HG03565 (cell line): ENCODE measurements around the gene NUP210.

Experiments used
- ATAC-seq: cut with Tn5 transposase; IDR thresholded peaks from one replicate; pipeline ENCODE4 v1.9.1; 2021; ENCODE audit warnings: mild to moderate bottlenecking, moderate library complexity; ENCODE audit not compliant: unreplicated experiment

NUP210 gene

DNA sequence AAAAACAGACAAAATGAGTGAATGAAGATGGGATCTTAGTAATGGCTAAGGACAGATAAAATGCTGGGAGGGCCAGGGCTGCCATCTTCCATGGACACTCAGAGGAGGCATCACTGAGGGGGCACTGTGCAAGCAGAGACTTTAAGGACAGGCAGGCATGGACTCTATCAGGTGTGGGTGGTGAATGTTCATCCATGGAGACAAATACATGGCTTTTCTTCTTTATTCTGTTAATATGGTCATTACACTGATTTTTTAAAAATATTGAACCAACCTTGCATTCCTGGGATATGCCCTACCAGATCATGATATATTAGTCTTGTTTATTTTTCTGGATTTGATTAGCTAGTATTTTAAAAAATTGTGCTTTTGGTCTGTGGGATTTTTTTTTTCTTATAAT is 12.2 kb downstream of the NUP210 start:
- no peak for ATAC-seq

GRCh38 chr3:13407475-13407874 is 12.6 kb downstream of the NUP210 start:
- ATAC-seq: no peak

DNA sequence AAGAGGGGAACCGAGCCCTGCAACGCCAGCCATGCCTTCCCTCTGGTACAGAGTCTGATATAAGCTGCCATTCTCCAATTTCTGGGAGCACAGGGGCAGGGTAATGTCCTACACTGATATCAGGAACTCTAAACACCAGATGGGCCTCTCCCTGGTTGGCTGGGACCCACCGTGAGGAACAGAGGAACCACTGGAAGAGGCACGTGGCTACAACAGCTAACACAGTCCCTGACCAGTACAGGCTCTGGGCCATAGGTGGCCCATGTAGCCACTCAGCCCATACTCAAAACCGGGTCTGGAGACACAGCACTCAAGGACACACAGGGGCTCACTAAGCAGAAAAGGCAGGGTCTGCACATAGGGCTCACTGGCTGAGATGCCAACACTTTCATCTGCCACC is 13.9 kb downstream of the NUP210 start:
- ATAC-seq: no peak

DNA sequence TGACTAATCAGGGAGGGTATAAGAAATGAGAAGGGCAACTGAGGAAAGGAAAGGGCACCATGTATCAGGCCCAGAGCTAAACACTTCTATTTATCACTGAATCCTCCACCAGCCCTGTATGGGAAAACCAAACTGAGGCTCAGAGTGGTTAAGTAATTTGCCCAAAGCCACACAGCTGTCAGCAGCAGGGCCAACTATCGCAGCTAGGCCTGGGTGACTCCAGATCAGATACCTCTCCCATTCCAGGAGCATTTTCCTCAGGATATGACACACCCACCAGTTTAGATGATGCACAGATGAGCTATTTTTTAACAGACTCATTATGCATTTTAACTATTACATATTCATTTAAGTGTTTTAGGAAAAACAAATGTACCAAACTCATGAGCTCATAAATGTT is 14.5 kb downstream of the NUP210 start:
- no peak for ATAC-seq

- no peak for ATAC-seq
Measured at GRCh38 chr3:13404626-13405452, 15.3 kb downstream of the NUP210 start.

- no peak for ATAC-seq
Measured at GRCh38 chr3:13403847-13404246, 16.3 kb downstream of the NUP210 start.

DNA sequence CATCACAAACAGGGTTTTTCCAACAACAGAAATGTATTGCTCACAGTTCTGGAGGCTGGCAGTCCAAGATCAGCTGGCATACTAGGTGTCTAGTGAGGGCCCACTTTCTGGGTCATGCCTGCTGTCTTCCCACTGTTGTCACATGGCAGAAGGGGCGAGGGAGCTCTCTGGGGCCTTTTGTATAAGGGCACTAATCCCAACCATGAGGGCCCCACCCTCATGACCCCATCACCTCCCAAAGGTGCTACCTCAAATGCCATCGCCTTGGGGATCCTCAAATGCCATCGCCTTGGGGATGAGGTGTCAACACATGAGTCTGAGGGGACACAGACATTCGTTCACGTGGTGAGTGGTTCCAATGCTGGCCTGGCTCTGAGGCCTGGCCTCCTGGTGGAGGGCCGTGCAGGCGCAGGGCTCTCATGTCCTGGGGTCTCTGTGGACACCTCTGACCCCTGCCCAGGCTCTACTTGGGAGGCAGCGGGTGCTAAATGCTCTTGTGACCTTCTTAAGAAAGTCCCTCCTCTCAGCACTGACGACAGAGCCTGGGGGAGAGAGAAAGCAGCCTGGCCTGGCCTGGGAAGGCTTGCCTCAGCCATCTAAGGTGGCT is 16.8 kb downstream of the NUP210 start:
- ATAC-seq: no peak

DNA sequence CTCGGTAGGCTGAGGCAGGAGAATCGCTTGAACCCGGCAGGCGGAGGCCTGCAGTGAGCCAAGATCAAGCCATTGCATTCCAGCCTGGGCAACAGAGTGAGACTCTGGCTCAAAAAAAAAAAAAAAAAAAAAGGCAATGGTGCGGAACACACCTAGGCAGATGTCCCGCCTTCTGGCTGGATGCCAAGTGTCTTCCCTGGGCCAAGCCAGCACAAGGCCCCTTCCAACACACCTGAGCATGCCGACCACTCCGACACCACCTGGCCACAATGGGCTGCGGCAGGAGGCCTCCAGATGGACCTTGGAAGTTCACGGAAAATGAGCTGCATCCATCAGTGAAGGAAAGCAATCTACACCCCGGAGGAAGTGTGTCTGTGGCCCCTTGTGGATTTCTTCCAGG is 19.0 kb downstream of the NUP210 start:
- ATAC-seq: no peak

GRCh38 chr3:13400114-13400673 is 19.9 kb downstream of the NUP210 start:
- ATAC-seq: no peak

DNA sequence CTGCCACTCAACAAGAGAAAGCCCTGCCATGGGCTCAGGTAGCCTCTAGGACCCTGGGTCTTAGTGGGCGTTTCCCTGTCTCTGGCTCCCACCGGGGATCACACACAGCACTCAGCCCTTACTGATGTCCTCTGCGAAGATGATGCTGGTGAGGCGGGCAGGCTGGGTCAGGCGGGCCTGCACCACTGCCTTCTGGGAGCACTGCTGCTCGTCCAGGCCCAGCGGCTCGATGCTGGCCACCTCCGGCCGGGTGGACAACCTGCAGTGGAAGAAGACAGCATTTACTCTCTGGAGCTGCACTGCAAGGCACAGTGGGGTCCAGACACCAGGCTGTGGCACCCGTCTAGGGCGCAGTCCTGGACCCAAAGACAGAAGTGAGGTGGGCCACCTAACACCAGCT is 20.5 kb downstream of the NUP210 start:
- no peak for ATAC-seq

DNA sequence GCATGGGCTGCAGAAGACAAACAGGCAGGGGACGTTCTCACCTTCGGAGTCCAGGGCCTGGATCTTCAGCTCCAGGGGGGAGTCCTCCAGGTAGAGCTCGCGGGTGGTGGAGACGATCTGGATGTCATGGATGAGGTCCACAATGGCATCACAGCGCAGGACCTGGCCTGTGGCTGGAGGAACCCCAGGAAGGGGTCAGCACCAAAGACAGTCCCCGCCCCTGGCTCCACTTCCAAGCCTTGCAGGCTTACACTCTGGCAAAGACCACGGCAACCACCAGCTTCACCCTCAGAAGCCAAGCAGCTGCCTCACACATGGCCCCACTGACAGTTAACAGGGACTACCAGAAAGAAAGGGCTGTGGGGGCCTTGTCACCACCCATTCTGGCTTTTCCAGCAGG is 22.8 kb downstream of the NUP210 start:
- ATAC-seq: no peak

- no peak for ATAC-seq
Measured at GRCh38 chr3:13394363-13394762, 25.8 kb downstream of the NUP210 start.

- no peak for ATAC-seq
Measured at GRCh38 chr3:13393427-13394360, 26.4 kb downstream of the NUP210 start.

DNA sequence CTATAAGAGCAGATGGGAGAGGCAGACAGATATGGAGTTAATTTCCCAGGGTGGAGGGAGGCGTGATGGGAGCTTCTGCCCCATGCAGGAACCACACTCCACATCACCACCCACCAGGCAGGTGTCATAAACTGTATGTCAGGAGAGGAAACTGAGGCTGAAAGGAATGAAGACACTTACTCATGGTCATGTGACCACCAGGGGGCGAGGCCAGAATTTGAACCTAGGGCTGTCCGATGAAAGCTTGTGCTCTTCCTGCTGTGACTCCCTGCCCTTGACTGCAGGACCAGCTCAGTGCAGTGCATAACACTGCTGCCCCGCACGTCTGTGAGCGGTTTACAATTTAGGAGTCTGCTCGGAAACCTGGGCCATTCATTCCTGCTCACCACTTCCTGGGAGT is 28.8 kb downstream of the NUP210 start:
- no peak for ATAC-seq

GRCh38 chr3:13389378-13389777 is 30.7 kb downstream of the NUP210 start:
- no peak for ATAC-seq

- no peak for ATAC-seq
Measured at GRCh38 chr3:13388816-13389215, 31.3 kb downstream of the NUP210 start.

DNA sequence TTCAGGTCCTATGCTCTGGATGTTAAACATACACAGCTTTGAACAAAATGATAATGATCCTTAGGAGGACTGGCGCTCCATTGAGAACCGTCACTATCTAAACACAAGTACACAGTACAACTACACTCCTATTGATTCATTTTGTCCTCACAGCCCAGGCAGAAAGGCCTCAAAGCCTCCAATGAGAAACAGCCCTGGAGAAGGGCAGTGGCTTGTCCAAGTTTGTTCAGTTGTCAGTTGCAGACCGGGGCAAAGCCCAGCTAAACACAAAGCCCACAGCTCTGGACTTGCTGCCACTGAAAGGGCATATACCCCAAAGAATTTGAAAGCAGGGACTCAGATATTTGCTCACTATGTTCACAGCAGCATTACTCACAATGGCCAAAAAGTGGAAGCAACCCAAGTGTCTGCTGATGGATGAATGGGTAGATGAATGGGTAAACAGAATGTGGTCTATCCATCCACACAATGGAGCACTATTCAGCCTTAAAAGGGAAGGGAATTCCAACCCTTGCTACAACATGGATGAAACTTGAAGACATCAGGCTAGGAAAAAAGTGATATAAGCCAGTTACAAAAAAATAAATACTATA is 34.7 kb downstream of the NUP210 start:
- no peak for ATAC-seq

GRCh38 chr3:13380971-13381370 is 39.2 kb downstream of the NUP210 start:
- ATAC-seq: no peak

GRCh38 chr3:13379201-13379830 is 40.8 kb downstream of the NUP210 start:
- ATAC-seq: no peak

DNA sequence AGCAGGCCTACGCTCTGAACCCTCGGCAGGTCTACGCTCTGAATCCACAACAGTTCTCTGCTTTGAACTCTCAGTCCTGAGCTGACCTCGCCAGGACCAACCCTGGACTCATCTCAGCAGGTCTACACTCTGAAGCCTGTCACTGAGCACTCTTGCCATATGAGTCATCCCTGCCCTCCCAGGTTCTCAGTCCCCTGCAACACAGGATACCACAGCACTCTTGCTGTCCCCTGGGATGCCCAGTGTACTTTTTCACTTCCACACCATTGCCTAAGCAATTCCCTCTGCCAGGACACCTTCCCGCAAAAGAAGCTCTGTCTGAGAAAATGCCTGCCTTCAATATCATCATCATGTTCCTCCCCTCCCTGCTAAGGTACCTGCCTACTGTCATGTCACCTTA is 42.0 kb downstream of the NUP210 start:
- ATAC-seq: no peak
